T-helper 2 cell (primary cell): ENCODE measurements around the gene E4F1.
"Not testable (repeated sequence)": the region's sequence is repeated elsewhere in the genome, so short reads cannot be mapped to it uniquely, and the experiment has no call there.

Source experiments
- DNase-seq, 5 experiments: peaks; one replicate each; pipeline versions ENCODE4 v3.0.0 to v3.0.0-alpha.2; 2012 to 2022

E4F1 gene

GRCh38 chr16:2190002-2190658, 33.3 kb upstream of the E4F1 start:
- no peak for DNase-seq

- DNase-seq: no peak
Measured at GRCh38 chr16:2190659-2191445, 32.5 kb upstream of the E4F1 start.

GRCh38 chr16:2191446-2191706, 32.0 kb upstream of the E4F1 start:
- DNase-seq: no peak

GRCh38 chr16:2194166-2194834, 29.1 kb upstream of the E4F1 start:
- DNase-seq: no peak

GRCh38 chr16:2194852-2195321, 28.5 kb upstream of the E4F1 start:
- peak in 3 of 5 experiments; percentile 27 to 68 (median 41) for DNase-seq

- DNase-seq: no peak
Measured at GRCh38 chr16:2195322-2196161, 27.8 kb upstream of the E4F1 start.

- DNase-seq: peak in 1 of 5 experiments; percentile 31
Measured at GRCh38 chr16:2196162-2196980, 27.0 kb upstream of the E4F1 start, which contains the start of gene CASKIN1. CASKIN1 (minus strand) TSS chr16:2196605; CDS start chr16:2196432, 173 bp downstream.

- no peak for DNase-seq
Measured at GRCh38 chr16:2196981-2197511, 26.3 kb upstream of the E4F1 start.

GRCh38 chr16:2197765-2198164, 25.6 kb upstream of the E4F1 start:
- no peak for DNase-seq

- no peak for DNase-seq
Measured at GRCh38 chr16:2198283-2198682, 25.1 kb upstream of the E4F1 start.

GRCh38 chr16:2199095-2199494, 24.3 kb upstream of the E4F1 start:
- DNase-seq: no peak

GRCh38 chr16:2199621-2200139, 23.7 kb upstream of the E4F1 start:
- DNase-seq: no peak

GRCh38 chr16:2200313-2200712, 23.1 kb upstream of the E4F1 start:
- DNase-seq: no peak

- DNase-seq: not testable (repeated sequence)
Measured at GRCh38 chr16:2203119-2203688, 20.2 kb upstream of the E4F1 start.

GRCh38 chr16:2204416-2205103, 18.8 kb upstream of the E4F1 start:
- DNase-seq: no peak

- DNase-seq: peak; percentile 78 to 95 (median 90)
Measured at GRCh38 chr16:2205104-2205966, 18.1 kb upstream of the E4F1 start, which contains the start of gene MLST8. MLST8 (plus strand) TSS chr16:2205454; CDS start chr16:2206086, 632 bp downstream.

- no peak for DNase-seq
Measured at GRCh38 chr16:2205967-2206313, 17.5 kb upstream of the E4F1 start.

- DNase-seq: no peak
Measured at GRCh38 chr16:2206420-2206779, 17.0 kb upstream of the E4F1 start.

GRCh38 chr16:2206780-2207433, 16.5 kb upstream of the E4F1 start:
- no peak for DNase-seq
